Astrocyte of the cerebellum (primary cell): Measurements from ENCODE around the gene DRC7.
"Not testable (repeated sequence)": the region's sequence is repeated elsewhere in the genome, so short reads cannot be mapped to it uniquely, and the experiment has no call there.

ENCODE experiments used
- DNase-seq: peaks from one replicate; pipeline ENCODE4 v3.0.0-alpha.2; 2011; ENCODE audit warnings: low read depth
- H3K4me3 ChIP-seq: 2 replicates; pipeline ENCODE4 v1.5.1; 2011; ENCODE audit warnings: mild to moderate bottlenecking, low read depth, low read length, moderate library complexity
- in situ Hi-C: cut with HindIII; loops from 2 replicates; pipeline ENCODE4 v1.10.0; 2017; ENCODE audit warnings: low sequenced_read_pairs
- TF ChIP-seq, protein P1 (sequence below): IDR thresholded peaks from 2 replicates; pipeline ENCODE4 v1.5.1; 2012; ENCODE audit warnings: low read length, low read depth, moderate library complexity, mild to moderate bottlenecking; ENCODE audit errors: missing control alignments

The DRC7 gene

DNA sequence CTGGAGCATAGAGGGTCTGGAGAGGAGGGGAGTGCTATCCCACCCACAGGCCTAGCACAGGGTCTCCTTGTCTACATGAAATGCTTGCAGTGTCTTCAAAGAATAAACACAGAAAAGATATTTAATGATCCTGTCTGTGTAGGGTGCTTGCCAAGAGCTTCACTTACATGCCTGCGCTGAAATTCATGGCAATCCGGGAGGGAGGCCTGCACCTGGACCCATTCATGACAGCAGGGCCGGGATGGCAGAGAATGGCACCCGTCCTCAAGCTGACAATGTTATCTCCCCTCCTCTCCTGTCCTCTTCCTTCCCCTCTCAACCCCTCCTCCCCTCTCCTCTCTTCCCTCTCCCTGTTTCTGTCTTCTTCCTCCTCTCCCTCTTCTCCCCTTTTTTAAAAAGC, 24.4 kb upstream of the DRC7 start:
- TF ChIP-seq, protein P1, sequence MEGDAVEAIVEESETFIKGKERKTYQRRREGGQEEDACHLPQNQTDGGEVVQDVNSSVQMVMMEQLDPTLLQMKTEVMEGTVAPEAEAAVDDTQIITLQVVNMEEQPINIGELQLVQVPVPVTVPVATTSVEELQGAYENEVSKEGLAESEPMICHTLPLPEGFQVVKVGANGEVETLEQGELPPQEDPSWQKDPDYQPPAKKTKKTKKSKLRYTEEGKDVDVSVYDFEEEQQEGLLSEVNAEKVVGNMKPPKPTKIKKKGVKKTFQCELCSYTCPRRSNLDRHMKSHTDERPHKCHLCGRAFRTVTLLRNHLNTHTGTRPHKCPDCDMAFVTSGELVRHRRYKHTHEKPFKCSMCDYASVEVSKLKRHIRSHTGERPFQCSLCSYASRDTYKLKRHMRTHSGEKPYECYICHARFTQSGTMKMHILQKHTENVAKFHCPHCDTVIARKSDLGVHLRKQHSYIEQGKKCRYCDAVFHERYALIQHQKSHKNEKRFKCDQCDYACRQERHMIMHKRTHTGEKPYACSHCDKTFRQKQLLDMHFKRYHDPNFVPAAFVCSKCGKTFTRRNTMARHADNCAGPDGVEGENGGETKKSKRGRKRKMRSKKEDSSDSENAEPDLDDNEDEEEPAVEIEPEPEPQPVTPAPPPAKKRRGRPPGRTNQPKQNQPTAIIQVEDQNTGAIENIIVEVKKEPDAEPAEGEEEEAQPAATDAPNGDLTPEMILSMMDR = no peak
- no peak for DNase-seq
- in situ Hi-C loops = no loop called here
- no peak overlapping the region for H3K4me3 ChIP-seq

DNA sequence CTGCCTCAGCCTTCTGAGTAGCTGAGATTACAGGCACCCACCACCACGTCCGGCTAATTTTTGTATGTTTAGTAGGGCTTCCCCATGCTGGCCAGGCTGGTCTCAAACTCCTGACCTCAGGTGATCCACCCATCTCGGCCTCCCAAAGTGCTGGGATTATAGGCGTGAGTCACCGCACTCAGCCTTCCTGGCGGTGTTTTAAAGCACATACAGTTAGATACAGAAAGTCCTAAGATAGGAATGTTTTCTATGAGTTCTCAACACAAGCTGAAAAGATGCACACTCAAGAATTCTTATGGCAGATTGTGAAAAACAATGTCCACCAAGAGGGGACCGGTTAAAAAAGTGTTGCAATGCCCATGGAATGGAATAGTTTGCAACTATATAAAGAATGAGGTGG, 23.2 kb upstream of the DRC7 start:
- DNase-seq, in situ Hi-C loops, H3K4me3 ChIP-seq: not testable (repeated sequence)

DNA sequence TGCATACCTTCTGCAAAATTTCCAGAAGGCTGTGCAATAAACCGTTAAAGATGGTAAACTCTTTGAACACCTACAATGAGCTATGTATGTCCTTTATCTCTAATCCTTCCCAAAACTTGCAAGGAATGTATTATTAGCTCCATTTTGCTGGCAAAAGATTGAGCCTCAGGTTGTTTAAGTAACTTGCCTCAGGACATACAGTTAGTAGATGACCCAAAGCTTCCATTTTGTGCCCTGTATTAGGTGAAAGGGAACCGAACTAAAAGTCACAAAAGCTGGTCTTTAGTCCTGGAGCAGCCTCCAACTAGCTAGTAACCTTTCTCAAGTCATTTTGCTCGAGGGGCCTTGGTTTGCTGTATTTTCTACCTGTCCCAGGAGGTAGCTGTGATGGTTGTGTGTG, 22.2 kb upstream of the DRC7 start:
- DNase-seq = no peak
- in situ Hi-C loops = no loop called here
- TF ChIP-seq, protein P1 = no peak
- H3K4me3 ChIP-seq = no peak overlapping the region

DNA sequence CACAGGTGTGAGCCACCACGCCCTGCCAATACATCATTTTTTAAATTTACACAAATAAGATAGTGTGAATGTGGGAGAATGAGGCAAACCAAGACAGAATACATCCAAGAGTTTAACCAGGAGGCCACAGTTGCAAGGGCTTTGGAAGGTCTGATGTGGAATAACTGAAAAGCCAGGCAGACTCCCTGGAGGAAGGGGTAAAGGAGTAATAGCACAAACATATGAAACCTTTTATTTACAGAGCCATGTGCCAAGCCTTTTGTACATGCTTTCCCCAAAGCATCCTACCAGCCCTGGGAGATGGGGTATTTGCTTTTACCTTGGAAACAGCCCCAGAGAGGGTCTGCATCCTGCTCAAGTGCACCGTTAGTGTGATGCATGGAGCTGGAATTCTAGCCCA, 21.8 kb upstream of the DRC7 start:
- no peak overlapping the region for H3K4me3 ChIP-seq
- no peak for DNase-seq
- in situ Hi-C loops = no loop called here
- TF ChIP-seq, protein P1 = no peak

DNA sequence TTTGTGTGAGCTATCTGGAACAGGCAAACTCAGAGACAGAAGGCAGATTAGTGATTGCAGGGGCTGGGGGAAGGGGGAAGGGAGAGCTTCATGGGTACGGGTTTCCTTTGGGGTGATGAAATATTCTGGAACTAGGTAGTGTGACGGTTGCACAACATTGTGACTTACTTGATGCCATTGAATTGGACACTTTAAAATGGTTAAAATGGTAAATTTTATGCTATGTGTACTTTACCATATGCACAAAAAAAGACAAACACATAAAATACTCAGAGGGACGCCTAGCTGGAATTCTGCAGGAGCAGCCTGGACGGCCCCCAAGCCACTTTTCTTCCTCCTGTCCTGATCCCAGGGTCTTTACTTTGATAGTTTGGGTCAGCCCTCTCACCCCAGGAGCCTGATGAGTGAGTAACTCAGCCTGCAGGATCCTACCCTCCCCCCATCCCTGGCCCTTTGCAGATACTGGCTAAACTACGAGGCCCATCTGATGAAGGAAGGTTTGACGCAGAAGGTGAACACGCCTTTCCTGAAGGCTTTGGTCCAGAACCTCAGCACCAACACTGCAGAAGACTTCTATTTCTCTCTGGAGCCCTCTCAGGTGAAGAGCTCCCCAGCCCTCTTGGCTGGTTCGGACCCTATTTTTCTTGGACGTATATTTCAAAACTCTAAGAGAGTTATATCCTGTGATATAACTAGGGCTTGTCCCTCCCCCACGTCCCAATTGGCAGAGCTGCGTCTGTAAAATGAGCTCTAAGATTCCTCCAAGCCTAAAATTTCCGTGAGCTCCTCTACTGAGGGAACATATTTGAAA, 18.7 kb upstream of the DRC7 start:
- no peak for DNase-seq
- H3K4me3 ChIP-seq = no peak overlapping the region
- in situ Hi-C loops = no loop called here
- TF ChIP-seq, protein P1 = no peak

DNA sequence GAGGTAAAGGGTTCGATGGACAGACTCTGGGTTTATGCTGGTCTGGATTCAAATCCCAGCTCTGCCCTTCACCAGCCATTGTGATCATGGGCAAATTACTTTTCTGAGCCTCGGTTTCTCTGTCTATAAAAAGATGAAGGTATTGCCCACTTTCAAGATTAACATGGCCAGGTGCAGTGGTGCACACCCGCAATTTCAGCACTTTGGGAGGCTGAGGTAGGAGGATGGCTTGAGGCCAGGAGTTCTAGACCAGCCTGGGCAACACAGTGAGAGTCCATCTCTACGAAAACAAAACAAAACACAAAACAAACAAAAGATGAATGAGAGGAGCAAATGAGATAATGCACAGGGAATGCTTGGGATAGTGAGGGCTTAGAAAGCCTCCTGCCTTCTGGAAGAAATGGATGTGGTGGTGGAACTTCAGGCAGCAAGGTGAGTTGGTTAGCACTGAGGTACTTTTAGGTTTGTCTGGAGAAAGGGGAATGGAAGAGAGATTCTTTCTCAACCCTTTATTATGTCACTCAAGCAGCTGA, 18.0 kb upstream of the DRC7 start:
- H3K4me3 ChIP-seq = no peak overlapping the region
- TF ChIP-seq, protein P1 = no peak
- in situ Hi-C loops = no loop called here
- no peak for DNase-seq

DNA sequence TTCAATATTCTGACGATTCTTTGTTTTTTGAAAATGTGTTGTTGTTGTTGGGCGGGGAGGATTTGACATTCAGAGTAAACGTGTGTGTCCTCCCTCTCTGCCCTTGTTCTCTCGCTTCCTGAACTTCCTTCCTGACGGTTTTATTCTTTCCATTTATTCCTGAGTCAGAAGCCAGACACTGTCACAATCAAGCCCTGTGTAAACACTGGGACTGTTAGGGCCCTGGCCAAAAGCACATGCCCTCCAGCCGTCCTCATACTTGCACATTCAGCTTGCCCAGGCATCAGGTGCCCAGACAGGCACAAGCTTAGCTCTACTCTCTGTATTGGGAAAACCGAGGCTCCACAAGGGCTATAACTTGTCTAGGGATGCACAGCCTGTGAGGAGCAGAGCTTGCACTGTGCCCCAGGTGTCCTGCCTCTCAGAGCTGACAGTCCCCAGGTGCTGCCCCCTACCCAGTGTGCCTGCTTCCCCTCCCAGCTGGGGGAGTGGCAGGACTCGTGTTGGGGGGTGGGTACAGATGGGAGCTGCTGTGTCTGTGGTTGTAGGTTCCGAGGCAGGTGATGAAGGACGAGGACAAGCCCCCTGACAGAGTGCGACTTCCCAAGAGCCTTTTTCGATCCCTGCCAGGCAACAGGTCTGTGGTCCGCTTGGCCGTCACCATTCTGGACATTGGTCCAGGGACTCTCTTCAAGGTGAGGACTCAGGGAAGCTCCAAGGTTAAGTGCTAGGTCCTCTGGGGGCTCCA, 16.8 kb upstream of the DRC7 start:
- no peak overlapping the region for H3K4me3 ChIP-seq
- TF ChIP-seq, protein P1 = no peak
- in situ Hi-C loops = no loop called here
- DNase-seq = no peak
